DOHH2 (cell line): ENCODE data around the gene CD40LG.

Source experiments
- EZH2phosphoT487 ChIP-seq: fragments of 200-600 bp; sonication (generic); IDR thresholded peaks from 2 replicates; pipeline ENCODE4 v1.6.1; 2017; ENCODE audit warnings: borderline replicate concordance, mild to moderate bottlenecking, antibody characterized with exemption, low read length, moderate library complexity, mixed read lengths
- TF ChIP-seq, protein P1 (sequence below): fragments of 200-600 bp; sonication (generic); IDR thresholded peaks from one replicate; pipeline ENCODE4 v1.5.1; 2014; ENCODE audit warnings: antibody characterized with exemption, mild to moderate bottlenecking, low read depth, low read length; ENCODE audit not compliant: poor library complexity, severe bottlenecking

DNA sequence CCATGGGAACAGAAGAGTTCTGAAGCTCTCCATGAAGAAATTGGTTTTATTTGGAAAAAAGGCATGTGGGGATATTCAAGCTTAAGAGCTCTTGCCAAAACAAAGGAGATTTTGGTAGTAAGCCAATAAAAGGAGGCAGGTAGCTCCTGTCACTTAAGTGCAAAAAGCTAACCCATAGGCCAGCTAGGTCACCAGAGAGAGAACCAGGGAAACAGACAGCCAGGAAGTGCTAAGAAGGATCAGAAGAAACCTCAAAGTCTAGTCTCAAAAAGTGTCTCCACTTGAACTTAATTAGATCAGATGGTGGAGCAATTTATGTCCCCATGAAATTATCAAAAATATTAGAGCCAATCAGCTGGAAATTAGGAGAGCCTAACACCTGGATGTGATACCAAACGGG, 49.2 kb downstream of the CD40LG start:
- TF ChIP-seq, protein P1, sequence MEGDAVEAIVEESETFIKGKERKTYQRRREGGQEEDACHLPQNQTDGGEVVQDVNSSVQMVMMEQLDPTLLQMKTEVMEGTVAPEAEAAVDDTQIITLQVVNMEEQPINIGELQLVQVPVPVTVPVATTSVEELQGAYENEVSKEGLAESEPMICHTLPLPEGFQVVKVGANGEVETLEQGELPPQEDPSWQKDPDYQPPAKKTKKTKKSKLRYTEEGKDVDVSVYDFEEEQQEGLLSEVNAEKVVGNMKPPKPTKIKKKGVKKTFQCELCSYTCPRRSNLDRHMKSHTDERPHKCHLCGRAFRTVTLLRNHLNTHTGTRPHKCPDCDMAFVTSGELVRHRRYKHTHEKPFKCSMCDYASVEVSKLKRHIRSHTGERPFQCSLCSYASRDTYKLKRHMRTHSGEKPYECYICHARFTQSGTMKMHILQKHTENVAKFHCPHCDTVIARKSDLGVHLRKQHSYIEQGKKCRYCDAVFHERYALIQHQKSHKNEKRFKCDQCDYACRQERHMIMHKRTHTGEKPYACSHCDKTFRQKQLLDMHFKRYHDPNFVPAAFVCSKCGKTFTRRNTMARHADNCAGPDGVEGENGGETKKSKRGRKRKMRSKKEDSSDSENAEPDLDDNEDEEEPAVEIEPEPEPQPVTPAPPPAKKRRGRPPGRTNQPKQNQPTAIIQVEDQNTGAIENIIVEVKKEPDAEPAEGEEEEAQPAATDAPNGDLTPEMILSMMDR = no peak
- no peak for TF ChIP-seq EZH2phosphoT487
